GM12878 (cell line): ENCODE data around the gene FAM90A1. TPM values are rescaled to one million over a fixed set of nuclear protein-coding genes. Genes with fewer than 3 reads are reported as not detected.
"Not testable (repeated sequence)": the region's sequence is repeated elsewhere in the genome, so short reads cannot be mapped to it uniquely, and the experiment has no call there.

ENCODE experiments used
- ATAC-seq: fragments of 200-7000 bp; cut with Tn5 transposase; 3 replicates; pipeline ENCODE4 v1.9.1; 2020; ENCODE audit warnings: mild to moderate bottlenecking, moderate library complexity
- BruUV-seq: library from RNA; stranded (reverse); fragments of 400-500 nt; replicated peaks from 2 replicates; lab custom pipeline; 2021; lab: Mats Ljungman, UMichigan
- CTCF ChIA-PET: fragments of 300-600 bp; sonication (Branson Sonifier 250); formaldehyde crosslinking; extraction: SDS; loops from one replicate; lab custom pipeline; 2021; ENCODE audit warnings: inconsistent platforms; lab: Yijun Ruan, JAX
- POLR2A ChIA-PET: fragments of 350-600 bp; formaldehyde crosslinking; extraction: SDS; loops from one replicate; lab custom pipeline; 2021; ENCODE audit warnings: inconsistent platforms; lab: Charles Lee
- RAD21 ChIA-PET: fragments of 300-600 bp; sonication (Branson Sonifier 250); formaldehyde crosslinking; loops from one replicate; lab custom pipeline; 2023; ENCODE audit warnings: antibody characterized with exemption; ENCODE audit not compliant: unreplicated experiment; lab: Charles Lee
- SMC1A ChIA-PET: fragments of 300-600 bp; sonication (Branson Sonifier 250); formaldehyde crosslinking; loops from one replicate; lab custom pipeline; 2023; ENCODE audit not compliant: unreplicated experiment, uncharacterized antibody; lab: Charles Lee
- DNase-seq: peaks from one replicate; pipeline ENCODE4 v3.0.0-alpha.2; 2011; ENCODE audit warnings: low read depth, low spot score
- FAIRE-seq: peaks from 3 replicates; lab custom pipeline; 2011; peaks lifted over from hg19 to GRCh38; lab: Jason Lieb, UNC
- H2AFZ ChIP-seq: 2 replicates; pipeline ENCODE4 v1.6.0; 2011; ENCODE audit warnings: low read depth, low read length, control low read depth; ENCODE audit not compliant: control insufficient read depth
- H3K27ac ChIP-seq: 2 replicates; pipeline ENCODE4 v1.5.1; 2011; ENCODE audit warnings: control low read depth; ENCODE audit not compliant: control insufficient read depth, insufficient read depth
- H3K27me3 ChIP-seq, 2 experiments: replicated peaks in 1 of 2; 2 replicates each; pipeline versions ENCODE4 v1.6.0 to v1.6.1; 2011; ENCODE audit warnings: low read length in 1 of 2; ENCODE audit not compliant: control insufficient read depth in 2 of 2, insufficient read depth in 2 of 2
- H3K36me3 ChIP-seq, 2 experiments: 2 replicates each; pipeline ENCODE4 v1.5.1; 2011; ENCODE audit warnings: low read length in 1 of 2; ENCODE audit not compliant: control insufficient read depth in 2 of 2, insufficient read depth in 2 of 2
- H3K4me1 ChIP-seq: 2 replicates; pipeline ENCODE4 v1.6.1; 2011; ENCODE audit warnings: mild to moderate bottlenecking, low read length, moderate library complexity, mixed read lengths; ENCODE audit not compliant: control insufficient read depth, insufficient read depth
- H3K4me2 ChIP-seq: 2 replicates; pipeline ENCODE4 v1.6.0; 2011; ENCODE audit warnings: control low read depth; ENCODE audit not compliant: control insufficient read depth, insufficient read depth
- H3K4me3 ChIP-seq: fragments of 200-600 bp; sonication (generic); 2 replicates; pipeline ENCODE4 v1.5.1; 2016
- H3K79me2 ChIP-seq: 2 replicates; pipeline ENCODE4 v1.6.0; 2011; ENCODE audit warnings: low read length; ENCODE audit not compliant: control insufficient read depth, insufficient read depth
- H3K9ac ChIP-seq: 2 replicates; pipeline ENCODE4 v1.8.0; 2011; ENCODE audit warnings: low read length, control low read depth, mixed read lengths; ENCODE audit not compliant: control insufficient read depth, insufficient read depth
- H3K9me3 ChIP-seq: replicated peaks from 3 replicates; pipeline ENCODE4 v1.5.1; 2011; ENCODE audit warnings: mild to moderate bottlenecking, low read length; ENCODE audit not compliant: control insufficient read depth, insufficient read depth
- H4K20me1 ChIP-seq: 2 replicates; pipeline ENCODE4 v1.6.0; 2011; ENCODE audit not compliant: control insufficient read depth, insufficient read depth
- WGBS: methylation state at CpG from one replicate; pipeline ENCODE4 v1.1.6; 2016; ENCODE audit warnings: low lambda C conversion rate; ENCODE audit not compliant: insufficient replicate concordance, insufficient coverage; ENCODE audit errors: missing lambda C conversion rate; 5-methylcytosine and 5-hydroxymethylcytosine counted together
- in situ Hi-C: fragments of 300-500 bp; cut with MboI; formaldehyde crosslinking; loops from 9 replicates; pipeline ENCODE4 v1.14.3; 2018; ENCODE audit warnings: mixed read lengths
- intact Hi-C: fragments of 100-400 bp; cut with micrococcal nuclease; formaldehyde crosslinking; loops from one replicate; pipeline ENCODE4 v1.14.2; 2022; ENCODE audit not compliant: unreplicated experiment
- polyA plus RNA-seq, 11 experiments: library from polyadenylated mRNA; depleted of rRNA in 4 of 11; unstranded in 6 of 11; stranded (reverse) in 5 of 11; fragments of >200 nt; fragmentation: Nextera tagmentation in 4 of 11; fragmentation: Illumina TruSeq in 1 of 11; extraction: Ambion mirVana in 4 of 11; extraction: Trizol in 1 of 11; gene quantifications; 1 replicate in 1 of 11; 2 replicates in 10 of 11; pipeline versions ENCODE4 v1.2.1 to v1.2.3, GENCODE V29; 2011 to 2016; ENCODE audit warnings: inconsistent platforms in 2 of 11, missing spikeins in 2 of 11, low read depth in 1 of 11
- total RNA-seq, 4 experiments: library from RNA; depleted of rRNA in 3 of 4; stranded (reverse); fragments of >200 nt in 3 of 4; fragmentation: Illumina TruSeq in 1 of 4; extraction: Trizol in 1 of 4; gene quantifications; 2 replicates each; pipeline versions ENCODE4 v1.2.1 to v1.2.3, GENCODE V29; 2013 to 2021

The FAM90A1 gene
- total and polyA plus RNA-seq, 10 of the 15 experiments (the other 5 are each of a cell fraction or from before 2014, with no cell fraction given), result 0.09 to 0.85 (median 0.46) TPM

DNA sequence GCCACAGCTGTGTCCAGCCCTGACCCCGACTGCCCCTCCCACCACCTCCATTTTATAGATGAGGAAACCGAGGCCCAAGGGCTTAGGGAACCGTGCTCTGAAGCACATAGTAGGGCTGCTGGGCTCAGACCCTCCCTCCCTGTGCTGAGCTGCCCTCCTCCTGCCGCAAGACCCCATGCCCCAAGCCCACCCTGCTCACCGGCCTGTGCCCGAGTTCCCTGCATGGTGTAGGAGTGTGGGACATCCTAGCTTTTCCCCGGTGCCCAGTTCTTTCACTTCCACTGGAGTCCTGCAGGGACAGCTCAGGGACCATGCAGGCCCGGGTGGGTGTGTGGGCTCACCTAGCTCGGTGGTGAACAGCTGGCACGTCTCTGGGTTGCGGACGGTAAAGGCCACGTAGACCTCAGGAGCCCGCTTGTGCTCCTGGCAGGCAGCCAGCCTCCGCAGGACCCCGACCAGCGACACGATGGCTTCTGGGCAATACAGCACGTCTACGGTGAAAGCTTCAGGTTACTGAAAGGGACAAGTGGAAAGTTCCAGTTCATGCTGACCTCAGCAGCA, 6.6 kb upstream of the FAM90A1 start:
- ATAC-seq, H3K4me2 ChIP-seq, H3K9ac ChIP-seq, H3K4me1 ChIP-seq, H3K27me3 ChIP-seq, H3K79me2 ChIP-seq, H4K20me1 ChIP-seq, H2AFZ ChIP-seq, BruUV-seq, H3K36me3 ChIP-seq, RAD21 ChIA-PET, H3K27ac ChIP-seq, POLR2A ChIA-PET, DNase-seq, H3K4me3 ChIP-seq, FAIRE-seq, H3K9me3 ChIP-seq, SMC1A ChIA-PET, in situ Hi-C loops: not testable (repeated sequence)
- CTCF ChIA-PET, result interaction anchor here (0.6 kb wide), 1 partner anchor 189 kb away, joined by 3 read pairs; no protein-coding TSS in a partner anchor
- intact Hi-C loops, result loop anchor here (10.0 kb wide), 1 partner anchor 49 kb away; no protein-coding TSS in a partner anchor
- WGBS, result 58% methylated on average over 19 of the region's 20 CpGs

DNA sequence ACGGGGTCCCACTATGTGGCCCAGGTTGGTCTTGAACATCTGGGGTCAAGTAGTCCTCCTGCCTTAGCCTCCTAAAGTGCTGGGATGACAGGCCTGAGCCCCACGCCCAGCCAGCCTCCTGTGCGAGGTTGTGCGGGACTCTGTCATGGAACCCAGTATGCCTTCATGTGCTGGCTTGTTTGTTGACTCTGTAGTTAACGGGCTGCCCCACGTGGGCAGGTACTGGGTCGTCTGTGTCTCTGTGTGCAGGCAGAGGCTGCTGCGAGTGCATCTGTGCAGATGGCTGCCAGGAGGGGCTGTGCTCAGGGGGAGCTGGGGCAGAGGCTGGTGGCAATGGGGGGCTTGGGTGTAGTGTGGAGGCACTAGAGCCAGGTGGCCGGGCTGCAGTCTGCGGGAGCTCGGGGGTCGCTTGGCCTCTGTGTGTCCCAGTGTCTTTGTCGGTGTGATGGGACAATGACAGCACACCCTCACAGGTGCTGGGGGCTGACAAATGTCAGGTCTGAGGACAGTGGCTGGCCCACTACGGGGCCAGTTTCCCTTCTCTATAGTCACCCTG, 6.0 kb upstream of the FAM90A1 start:
- CTCF ChIA-PET, result interaction anchor here (0.6 kb wide), 1 partner anchor 189 kb away, joined by 3 read pairs; no protein-coding TSS in a partner anchor
- H3K27ac ChIP-seq, BruUV-seq, POLR2A ChIA-PET, H3K36me3 ChIP-seq, SMC1A ChIA-PET, H3K4me1 ChIP-seq, H2AFZ ChIP-seq, ATAC-seq, in situ Hi-C loops, H3K4me3 ChIP-seq, H3K79me2 ChIP-seq, DNase-seq, H3K9me3 ChIP-seq, RAD21 ChIA-PET, H3K4me2 ChIP-seq, H4K20me1 ChIP-seq, H3K27me3 ChIP-seq, FAIRE-seq, H3K9ac ChIP-seq: not testable (repeated sequence)
- intact Hi-C loops, result loop anchor here (10.0 kb wide), 1 partner anchor 49 kb away; no protein-coding TSS in a partner anchor
- WGBS, result 54% methylated on average over 11 of the region's 14 CpGs
